ENCODE data around the gene AOPEP. TPM values are rescaled to one million over a fixed set of nuclear protein-coding genes. Genes with fewer than 3 reads are reported as not detected.
A peak's percentile ranks its signal among the peaks of the same experiment; 100 is the strongest.

Gene AOPEP
- total and polyA plus RNA-seq, 11 donors: 105 to 310 (median 185) TPM

GRCh38 chr9:95127249-95128176, 401.0 kb downstream of the AOPEP start:
- TF ChIP-seq POLR2A (IDR thresholded peaks at IDR 0.05) (no peak), CTCF (IDR thresholded peaks at IDR 0.05) (peak; percentile 92 to 99 (median 98))
- Histone ChIP-seq H3K4me3 (peak overlapping the region in 11 of 12 donors; percentile 8 to 58 (median 45)), H3K9me3 (no peaks in the 10 kb centered on the region), H3K36me3 (no peaks in the 10 kb centered on the region), H3K27ac (peak overlapping the region in 4 of 12 donors; percentile 25 to 59 (median 48)), H3K4me1 (peaks cover 0 to 24% (median 8%) of the 10 kb centered on the region in 12 donors), H3K27me3 (no peaks in the 10 kb centered on the region)
- intact Hi-C loops (cut with DNase I): loop anchor here in 6 of 10 donors (1.0 to 5.0 kb wide), 6 partner anchors 120 to 447 kb away; no protein-coding TSS in a partner anchor
- ATAC-seq (peak; percentile 83 to 91 (median 89)), DNase-seq (peak; percentile 86 to 92 (median 88))
- WGBS, 4 donors: 15 to 23% (median 17%) methylated on average over 32 to 35 of the region's 35 CpGs

- no peaks in the 10 kb centered on the region for H3K36me3 ChIP-seq
Observed at GRCh38 chr9:95128177-95128524, 401.7 kb downstream of the AOPEP start.

GRCh38 chr9:95129476-95130291, 403.2 kb downstream of the AOPEP start:
- no peaks in the 10 kb centered on the region for H3K36me3 ChIP-seq
- no peak for TF ChIP-seq POLR2A (IDR thresholded peaks at IDR 0.05)
- no peak for TF ChIP-seq CTCF (IDR thresholded peaks at IDR 0.05)
- H3K4me1 ChIP-seq: peaks cover 0 to 24% (median 8%) of the 10 kb centered on the region in 12 donors
- ATAC-seq: no peak
- H3K27ac ChIP-seq: no peak overlapping the region
- intact Hi-C loops (cut with DNase I): loop anchor here in 9 of 10 donors (2.0 to 5.0 kb wide), 9 partner anchors 122 to 1088 kb away; no protein-coding TSS in a partner anchor
- H3K27me3 ChIP-seq: no peaks in the 10 kb centered on the region
- 90 to 93% (median 91%) methylated on average over 8 of the region's 8 CpGs for WGBS, 4 donors
- H3K4me3 ChIP-seq: no peak overlapping the region
- DNase-seq: no peak
- H3K9me3 ChIP-seq: no peaks in the 10 kb centered on the region

More at GRCh38 chr9:95128177-95128524, 401.7 kb downstream of the AOPEP start:
- H3K27me3 ChIP-seq: no peaks in the 10 kb centered on the region
- no peak for DNase-seq
- H3K4me1 ChIP-seq: peaks cover 0 to 24% (median 8%) of the 10 kb centered on the region in 12 donors
- no peak overlapping the region for H3K4me3 ChIP-seq
- WGBS, 4 donors: 86 to 89% (median 88%) methylated on average over 4 of the region's 4 CpGs
- H3K27ac ChIP-seq: no peak overlapping the region
- no peak for TF ChIP-seq CTCF (IDR thresholded peaks at IDR 0.05)
- no peak for TF ChIP-seq POLR2A (IDR thresholded peaks at IDR 0.05)
- intact Hi-C loops (cut with DNase I): loop anchor here in 5 of 10 donors (2.0 to 5.0 kb wide), 4 partner anchors 121 to 447 kb away; no protein-coding TSS in a partner anchor
- no peak for ATAC-seq
- no peaks in the 10 kb centered on the region for H3K9me3 ChIP-seq

Measured in heart left ventricle (tissue), 16 donors.